Lower lobe of right lung (tissue), 2 donors: ENCODE measurements around the gene CRIP3. TPM values are rescaled to one million over a fixed set of nuclear protein-coding genes. Genes with fewer than 3 reads are reported as not detected.
A peak's percentile ranks its signal among the peaks of the same experiment; 100 is the strongest.

Source experiments
- ATAC-seq, 2 donors: fragments of 200-7000 bp; cut with Tn5 transposase; one replicate each; pipeline ENCODE4 v1.9.1; 2020 to 2022; ENCODE audit warnings: mild to moderate bottlenecking in 2 of 2, moderate library complexity in 2 of 2
- DNase-seq: peaks from one replicate; pipeline ENCODE4 v3.0.0-alpha.2; 2020
- H3K27ac ChIP-seq: fragments of 200-600 bp; one replicate; pipeline ENCODE4 v1.8.0; 2022
- H3K27me3 ChIP-seq: fragments of 200-600 bp; one replicate; pipeline ENCODE4 v1.8.0; 2022; ENCODE audit warnings: low read depth
- H3K36me3 ChIP-seq: fragments of 200-600 bp; one replicate; pipeline ENCODE4 v1.8.0; 2022; ENCODE audit warnings: mild to moderate bottlenecking
- H3K4me1 ChIP-seq: fragments of 200-600 bp; one replicate; pipeline ENCODE4 v1.8.0; 2022
- H3K4me3 ChIP-seq: fragments of 200-600 bp; one replicate; pipeline ENCODE4 v1.8.0; 2022; ENCODE audit warnings: mild to moderate bottlenecking
- H3K9me3 ChIP-seq: fragments of 200-600 bp; one replicate; pipeline ENCODE4 v1.8.0; 2022
- CTCF ChIP-seq: fragments of 200-600 bp; IDR thresholded peaks from one replicate; pipeline ENCODE4 v1.8.0; 2022; ENCODE audit warnings: antibody characterized with exemption, mild to moderate bottlenecking
- intact Hi-C: fragments of 100-400 bp; cut with DNase I; formaldehyde crosslinking; loops from one replicate; pipeline ENCODE4 v1.11.0; 2022
- total RNA-seq: library from RNA; stranded (reverse); fragmentation: NEBNext Ultra II Directional; extraction: Animal tissue kit (Norgen Biotek cat#: 25700); gene quantifications from one replicate; pipeline ENCODE4 v1.2.1, GENCODE V29; 2021
- donor health status: DM: no; HTN: yes; CAD: no; lungs with severe emphysema.

CRIP3 gene
- total RNA-seq, 1 donor from 2014 or later: 0.95 TPM

GRCh38 chr6:43274127-43274915, 34.3 kb downstream of the CRIP3 start:
- no peak for TF ChIP-seq CTCF
- ATAC-seq: no peak
- Histone ChIP-seq H3K27ac (no peak overlapping the region), H3K4me1 (peaks cover 24% of the 10 kb centered on the region), H3K36me3 (no peaks in the 10 kb centered on the region), H3K4me3 (no peak overlapping the region), H3K9me3 (no peaks in the 10 kb centered on the region), H3K27me3 (peaks cover 34% of the 10 kb centered on the region)
- intact Hi-C loops: no loop called here
- no peak for DNase-seq

- no peak for DNase-seq
Observed at GRCh38 chr6:43273707-43274106, 34.9 kb downstream of the CRIP3 start.

GRCh38 chr6:43271944-43272343, 36.7 kb downstream of the CRIP3 start:
- intact Hi-C loops: no loop called here
- Histone ChIP-seq H3K27me3 (peaks cover 37% of the 10 kb centered on the region), H3K36me3 (no peaks in the 10 kb centered on the region), H3K4me1 (peaks cover 29% of the 10 kb centered on the region), H3K9me3 (no peaks in the 10 kb centered on the region), H3K4me3 (no peak overlapping the region), H3K27ac (no peak overlapping the region)
- no peak for TF ChIP-seq CTCF
- DNase-seq (no peak), ATAC-seq (no peak)

More at GRCh38 chr6:43273707-43274106, 34.9 kb downstream of the CRIP3 start:
- Histone ChIP-seq H3K4me1 (peaks cover 29% of the 10 kb centered on the region), H3K9me3 (no peaks in the 10 kb centered on the region), H3K36me3 (no peaks in the 10 kb centered on the region), H3K27ac (no peak overlapping the region), H3K4me3 (no peak overlapping the region), H3K27me3 (peaks cover 35% of the 10 kb centered on the region)
- no peak for ATAC-seq
- no peak for TF ChIP-seq CTCF
- intact Hi-C loops: no loop called here

GRCh38 chr6:43271103-43271815, 37.4 kb downstream of the CRIP3 start:
- H3K4me3 ChIP-seq: no peak overlapping the region
- intact Hi-C loops: no loop called here
- TF ChIP-seq CTCF: no peak
- no peaks in the 10 kb centered on the region for H3K9me3 ChIP-seq
- H3K27ac ChIP-seq: no peak overlapping the region
- ATAC-seq: peak in 1 of 2 donors; percentile 34
- DNase-seq: no peak
- H3K36me3 ChIP-seq: no peaks in the 10 kb centered on the region
- peaks cover 32% of the 10 kb centered on the region for H3K27me3 ChIP-seq
- H3K4me1 ChIP-seq: peaks cover 26% of the 10 kb centered on the region

GRCh38 chr6:43269273-43270007, 39.2 kb downstream of the CRIP3 start:
- intact Hi-C loops: no loop called here
- peak overlapping the region; percentile 49 for H3K4me3 ChIP-seq
- no peak overlapping the region for H3K27ac ChIP-seq
- H3K9me3 ChIP-seq: no peaks in the 10 kb centered on the region
- peaks cover 14% of the 10 kb centered on the region for H3K27me3 ChIP-seq
- ATAC-seq: peak; percentile 52 to 53
- TF ChIP-seq CTCF: no peak
- no peak for DNase-seq
- H3K4me1 ChIP-seq: peaks cover 10% of the 10 kb centered on the region
- H3K36me3 ChIP-seq: no peaks in the 10 kb centered on the region
